ENCODE measurements around the gene BCL2. TPM values are rescaled to one million over a fixed set of nuclear protein-coding genes. Genes with fewer than 3 reads are reported as not detected.

BCL2 gene
- total and polyA plus RNA-seq, 7 donors: 1.1 to 27.0 (median 8.9) TPM

- Histone ChIP-seq H3K4me1 (peaks cover 3% of the 10 kb centered on the region), H3K36me3 (ENCODE audit: insufficient read depth in 1 of 2, low read depth in 1 of 2) (no peaks in the 10 kb centered on the region), H3K27ac (no peak overlapping the region), H3K27me3 (ENCODE audit: insufficient read depth in 3 of 3, low read length in 2 of 3) (no peaks in the 10 kb centered on the region), H3K4me3 (no peak overlapping the region), H3K9me3 (no peaks in the 10 kb centered on the region)
- DNase-seq: no peak
- intact Hi-C loops (cut with DNase I): no loop called here
- TF ChIP-seq, protein P1, sequence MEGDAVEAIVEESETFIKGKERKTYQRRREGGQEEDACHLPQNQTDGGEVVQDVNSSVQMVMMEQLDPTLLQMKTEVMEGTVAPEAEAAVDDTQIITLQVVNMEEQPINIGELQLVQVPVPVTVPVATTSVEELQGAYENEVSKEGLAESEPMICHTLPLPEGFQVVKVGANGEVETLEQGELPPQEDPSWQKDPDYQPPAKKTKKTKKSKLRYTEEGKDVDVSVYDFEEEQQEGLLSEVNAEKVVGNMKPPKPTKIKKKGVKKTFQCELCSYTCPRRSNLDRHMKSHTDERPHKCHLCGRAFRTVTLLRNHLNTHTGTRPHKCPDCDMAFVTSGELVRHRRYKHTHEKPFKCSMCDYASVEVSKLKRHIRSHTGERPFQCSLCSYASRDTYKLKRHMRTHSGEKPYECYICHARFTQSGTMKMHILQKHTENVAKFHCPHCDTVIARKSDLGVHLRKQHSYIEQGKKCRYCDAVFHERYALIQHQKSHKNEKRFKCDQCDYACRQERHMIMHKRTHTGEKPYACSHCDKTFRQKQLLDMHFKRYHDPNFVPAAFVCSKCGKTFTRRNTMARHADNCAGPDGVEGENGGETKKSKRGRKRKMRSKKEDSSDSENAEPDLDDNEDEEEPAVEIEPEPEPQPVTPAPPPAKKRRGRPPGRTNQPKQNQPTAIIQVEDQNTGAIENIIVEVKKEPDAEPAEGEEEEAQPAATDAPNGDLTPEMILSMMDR (IDR thresholded peaks at IDR 0.05): no peak
- peak in 1 of 4 donors; percentile 54 for ATAC-seq
- WGBS, 3 donors: 80 to 92% (median 84%) methylated on average over 6 of the region's 6 CpGs
Measured at GRCh38 chr18:63213331-63213900, 106.2 kb downstream of the BCL2 start.

DNA sequence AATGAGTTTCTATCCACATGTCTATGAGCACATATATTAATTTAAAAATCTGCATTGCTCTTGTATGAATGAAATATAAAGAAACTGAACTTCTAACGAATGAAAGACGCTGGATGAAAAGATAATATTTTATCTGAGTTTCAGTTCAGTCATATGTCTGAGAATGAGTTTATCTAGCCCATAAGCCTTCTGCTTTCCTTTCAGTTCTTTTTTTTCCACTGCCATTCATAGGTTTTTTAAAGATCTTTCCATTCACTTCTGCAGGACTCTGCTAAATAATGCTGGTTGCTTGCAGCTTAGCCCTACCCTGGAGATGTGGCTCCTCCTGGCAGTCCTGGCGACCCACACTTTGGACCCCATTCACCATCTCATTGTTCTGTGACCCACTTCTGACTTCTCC lies 109.0 kb downstream of the BCL2 start:
- ATAC-seq: no peak
- intact Hi-C loops (cut with DNase I): no loop called here
- no peaks in the 10 kb centered on the region for H3K27me3 ChIP-seq (ENCODE audit: insufficient read depth in 3 of 3, low read length in 2 of 3)
- TF ChIP-seq, protein P1 (IDR thresholded peaks at IDR 0.05): no peak
- H3K4me3 ChIP-seq: no peak overlapping the region
- H3K36me3 ChIP-seq (ENCODE audit: insufficient read depth in 1 of 2, low read depth in 1 of 2): no peaks in the 10 kb centered on the region
- peaks cover 14% of the 10 kb centered on the region for H3K4me1 ChIP-seq
- 87 to 92% (median 90%) methylated on average over 3 of the region's 3 CpGs for WGBS, 3 donors
- H3K9me3 ChIP-seq: no peaks in the 10 kb centered on the region
- H3K27ac ChIP-seq: no peak overlapping the region
- no peak for DNase-seq

DNA sequence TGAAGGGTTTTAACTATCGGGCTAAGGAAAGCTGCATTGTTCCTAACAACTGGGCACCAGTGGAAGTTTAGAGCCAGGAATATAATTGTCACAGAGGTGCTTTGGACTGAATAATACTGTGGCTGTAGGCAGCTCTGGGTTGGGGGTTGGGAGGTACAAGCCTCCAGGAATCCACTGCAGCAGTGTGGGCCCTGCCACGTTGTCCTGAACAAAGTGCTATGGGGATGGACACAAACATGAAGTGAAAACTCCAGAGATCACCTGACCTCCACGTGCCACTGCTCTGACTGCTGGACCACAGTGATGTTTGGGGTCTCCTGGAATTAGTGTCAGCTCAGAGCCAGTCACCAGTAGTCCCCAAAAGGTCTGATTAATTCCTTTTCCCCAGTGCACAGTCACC lies 110.9 kb downstream of the BCL2 start:
- Histone ChIP-seq H3K4me1 (peaks cover 25% of the 10 kb centered on the region), H3K27ac (no peak overlapping the region), H3K9me3 (no peaks in the 10 kb centered on the region), H3K27me3 (ENCODE audit: insufficient read depth in 3 of 3, low read length in 2 of 3) (no peaks in the 10 kb centered on the region), H3K4me3 (no peak overlapping the region), H3K36me3 (ENCODE audit: insufficient read depth in 1 of 2, low read depth in 1 of 2) (no peaks in the 10 kb centered on the region)
- TF ChIP-seq, protein P1 (IDR thresholded peaks at IDR 0.05): no peak
- WGBS, 3 donors: 36 to 53% (median 52%) methylated on average over 3 of the region's 3 CpGs
- ATAC-seq: peak in 1 of 4 donors; percentile 44
- no peak for DNase-seq
- intact Hi-C loops (cut with DNase I): loop anchor here in 1 of 2 donors (5.0 kb wide), 1 partner anchor 34 kb away; no protein-coding TSS in a partner anchor

- H3K36me3 ChIP-seq (ENCODE audit: insufficient read depth in 1 of 2, low read depth in 1 of 2): no peaks in the 10 kb centered on the region
- no peak overlapping the region for H3K27ac ChIP-seq
- H3K9me3 ChIP-seq: no peaks in the 10 kb centered on the region
- H3K27me3 ChIP-seq (ENCODE audit: insufficient read depth in 3 of 3, low read length in 2 of 3): no peaks in the 10 kb centered on the region
- 81 to 96% (median 86%) methylated on average over 1 of the region's 1 CpG for WGBS, 3 donors
- no peak for DNase-seq
- H3K4me1 ChIP-seq: peaks cover 31% of the 10 kb centered on the region
- TF ChIP-seq, protein P1 (IDR thresholded peaks at IDR 0.05): no peak
- intact Hi-C loops (cut with DNase I): loop anchor here in 1 of 2 donors (5.0 kb wide), 1 partner anchor 34 kb away; no protein-coding TSS in a partner anchor
- no peak overlapping the region for H3K4me3 ChIP-seq
- no peak for ATAC-seq
Measured at GRCh38 chr18:63207835-63208234, 111.7 kb downstream of the BCL2 start.
